Heart left ventricle (tissue), 16 donors: ENCODE data around the gene RAB6B. TPM values are rescaled to one million over a fixed set of nuclear protein-coding genes. Genes with fewer than 3 reads are reported as not detected.

ENCODE experiments used
- ATAC-seq, 4 donors: fragments of 200-7000 bp; cut with Tn5 transposase; one replicate each; pipeline ENCODE4 v1.9.1; 2020 to 2022; ENCODE audit warnings: moderate library complexity in 4 of 4, mild to moderate bottlenecking in 3 of 4, moderate number of reproducible peaks in 1 of 4
- DNase-seq, 5 donors: peaks; one replicate each; pipeline ENCODE4 v3.0.0-alpha.2; 2020
- H3K27ac ChIP-seq, 12 donors: fragments of 200-600 bp; sonication (generic) in 4 of 12; one replicate each; pipeline versions ENCODE4 v1.5.0 to v1.8.0; 2016 to 2022; ENCODE audit warnings: mild to moderate bottlenecking in 2 of 12
- H3K27me3 ChIP-seq, 9 donors: fragments of 200-600 bp; sonication (generic) in 2 of 9; one replicate each; pipeline versions ENCODE4 v1.5.1 to v1.8.0; 2016 to 2022; ENCODE audit warnings: mild to moderate bottlenecking in 3 of 9
- H3K36me3 ChIP-seq, 9 donors: fragments of 200-600 bp; sonication (generic) in 2 of 9; one replicate each; pipeline versions ENCODE4 v1.5.0 to v1.8.0; 2018 to 2022; ENCODE audit warnings: mild to moderate bottlenecking in 2 of 9
- H3K4me1 ChIP-seq, 12 donors: fragments of 200-600 bp; sonication (generic) in 4 of 12; one replicate each; pipeline versions ENCODE4 v1.5.0 to v1.8.0; 2016 to 2022; ENCODE audit warnings: mild to moderate bottlenecking in 3 of 12
- H3K4me3 ChIP-seq, 12 donors: fragments of 200-600 bp; sonication (generic) in 4 of 12; one replicate each; pipeline versions ENCODE4 v1.5.0 to v1.8.0; 2017 to 2022; ENCODE audit warnings: mild to moderate bottlenecking in 9 of 12, moderate library complexity in 4 of 12
- H3K9me3 ChIP-seq, 12 donors: fragments of 200-600 bp; sonication (generic) in 4 of 12; one replicate each; pipeline versions ENCODE4 v1.5.0 to v1.8.0; 2016 to 2022; ENCODE audit warnings: mild to moderate bottlenecking in 1 of 12
- POLR2A ChIP-seq, 2 donors: fragments of 450-650 bp; IDR thresholded peaks; one replicate each; pipeline ENCODE4 v1.6.1; 2017; ENCODE audit warnings: antibody characterized with exemption in 2 of 2, mild to moderate bottlenecking in 2 of 2, moderate library complexity in 2 of 2
- WGBS, 4 donors: extraction: QIAGEN DNeasy Blood & Tissue Kit in 2 of 4; methylation state at CpG; one replicate each; pipeline versions ENCODE4 v1.1.5 to v1.1.7; 2013 to 2018; 5-methylcytosine and 5-hydroxymethylcytosine counted together
- intact Hi-C, 10 donors: fragments of 100-400 bp; cut with DNase I; formaldehyde crosslinking; loops; one replicate each; pipeline versions ENCODE4 v1.11.1 to v1.14.2; 2022
- polyA plus RNA-seq, 2 donors: library from polyadenylated mRNA; stranded (reverse); fragments of 200-250 nt; gene quantifications; one replicate each; pipeline ENCODE4 v1.2.3, GENCODE V29; 2013
- total RNA-seq, 9 donors: library from RNA; depleted of rRNA in 2 of 9; stranded (reverse); fragments of >200 nt in 2 of 9; fragmentation: NEBNext Ultra II Directional in 3 of 9; extraction: Animal tissue kit (Norgen Biotek cat#: 25700) in 3 of 9; gene quantifications; one replicate each; pipeline versions ENCODE4 v1.1.0 to v1.2.4, GENCODE V29; 2016 to 2023
- TF ChIP-seq, protein P1 (sequence below), 12 donors: fragments of 200-600 bp; sonication (generic) in 4 of 12; IDR thresholded peaks; one replicate each; pipeline versions ENCODE4 v1.5.0 to v1.8.0; 2018 to 2022; ENCODE audit warnings: antibody characterized with exemption in 12 of 12, mild to moderate bottlenecking in 5 of 12
- donor health status: ischemic (EF 13 %, LVEDD 7.1; RV severe dilation, severe dysfunction).
- donor health status: healthy with polysubstance abuse.
- donor health status: DM: no; HTN: yes; CAD: no.
- donor health status: DM: no; HTN: no; CAD: no.
- donor health status: ischemic (EF 25% LVEDD 6.9; RV normal size, moderate dysfunction).
- donor health status: ischemic (EF 25% LVEDD 5.7; RV mildly dilated, moderate dysfunction).
- donor health status: healthy.
- donor health status: DM: yes; HTN: yes; CAD: no.
- donor health status: ischemic (EF 35%, LVEDD 5.7; RV mildly dilated, moderate dysfunction).
- donor health status: nonischemic (EF 11% LVEDD 7.7; RV severe dilation, severe dysfunction).
- donor health status: DM: yes; HTN: yes; CAD: no.
- donor health status: PGD.
- donor health status: ischemic (EF 29% LVEDD 5.4; RV normal size, mild dysfunction).
- donor health status: nonischemic (EF 23%, LVEDD 6.1; RV moderate dilation, normal function).

Gene RAB6B
- total and polyA plus RNA-seq, 11 donors: 12.4 to 57.2 (median 43.1) TPM

GRCh38 chr3:133777807-133778568 is 117.7 kb downstream of the RAB6B start:
- intact Hi-C loops: no loop called here
- no peaks in the 10 kb centered on the region for H3K4me1 ChIP-seq
- TF ChIP-seq POLR2A (IDR thresholded peaks at IDR 0.05): no peak
- TF ChIP-seq, protein P1, sequence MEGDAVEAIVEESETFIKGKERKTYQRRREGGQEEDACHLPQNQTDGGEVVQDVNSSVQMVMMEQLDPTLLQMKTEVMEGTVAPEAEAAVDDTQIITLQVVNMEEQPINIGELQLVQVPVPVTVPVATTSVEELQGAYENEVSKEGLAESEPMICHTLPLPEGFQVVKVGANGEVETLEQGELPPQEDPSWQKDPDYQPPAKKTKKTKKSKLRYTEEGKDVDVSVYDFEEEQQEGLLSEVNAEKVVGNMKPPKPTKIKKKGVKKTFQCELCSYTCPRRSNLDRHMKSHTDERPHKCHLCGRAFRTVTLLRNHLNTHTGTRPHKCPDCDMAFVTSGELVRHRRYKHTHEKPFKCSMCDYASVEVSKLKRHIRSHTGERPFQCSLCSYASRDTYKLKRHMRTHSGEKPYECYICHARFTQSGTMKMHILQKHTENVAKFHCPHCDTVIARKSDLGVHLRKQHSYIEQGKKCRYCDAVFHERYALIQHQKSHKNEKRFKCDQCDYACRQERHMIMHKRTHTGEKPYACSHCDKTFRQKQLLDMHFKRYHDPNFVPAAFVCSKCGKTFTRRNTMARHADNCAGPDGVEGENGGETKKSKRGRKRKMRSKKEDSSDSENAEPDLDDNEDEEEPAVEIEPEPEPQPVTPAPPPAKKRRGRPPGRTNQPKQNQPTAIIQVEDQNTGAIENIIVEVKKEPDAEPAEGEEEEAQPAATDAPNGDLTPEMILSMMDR (IDR thresholded peaks at IDR 0.05): no peak
- H3K27me3 ChIP-seq: peaks cover 0 to 13% (median 0%) of the 10 kb centered on the region in 9 donors
- H3K27ac ChIP-seq: no peak overlapping the region
- no peak for DNase-seq
- ATAC-seq: no peak
- WGBS, 4 donors: 75 to 84% (median 80%) methylated on average over 8 of the region's 8 CpGs
- H3K9me3 ChIP-seq: no peaks in the 10 kb centered on the region
- H3K36me3 ChIP-seq: no peaks in the 10 kb centered on the region
- H3K4me3 ChIP-seq: no peak overlapping the region

DNA sequence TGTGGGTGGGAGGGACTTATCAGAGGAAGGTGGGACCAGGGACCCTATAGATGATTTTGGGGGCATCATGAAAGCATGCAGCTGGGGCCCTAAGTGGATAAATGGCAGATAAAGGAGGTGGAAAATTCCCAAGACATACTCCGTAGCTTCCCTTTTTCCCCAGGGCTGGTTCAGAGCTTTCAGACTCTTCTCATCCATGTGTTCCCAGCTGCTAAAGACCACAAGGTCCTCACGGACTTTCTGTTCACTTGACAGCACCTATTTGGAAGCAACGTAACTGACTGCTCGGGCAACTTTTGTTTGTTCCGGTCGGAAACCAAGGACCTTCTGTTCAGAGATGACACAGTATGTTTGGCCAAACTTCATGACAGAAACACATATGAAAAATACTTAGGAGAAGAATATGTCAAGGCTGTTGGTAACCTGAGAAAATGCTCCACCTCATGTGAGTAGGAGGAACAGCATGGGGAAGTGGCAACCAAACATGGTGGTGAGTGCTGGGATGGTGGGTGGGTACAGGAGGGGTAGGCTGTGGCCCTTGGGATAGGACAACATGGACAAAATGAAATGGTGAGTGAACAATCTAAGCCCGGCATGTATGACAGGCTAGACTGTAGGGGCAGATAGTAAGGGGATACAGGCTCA is 118.8 kb downstream of the RAB6B start:
- Histone ChIP-seq H3K36me3 (no peaks in the 10 kb centered on the region), H3K4me1 (no peaks in the 10 kb centered on the region), H3K9me3 (no peaks in the 10 kb centered on the region), H3K27me3 (peaks cover 0 to 7% (median 0%) of the 10 kb centered on the region in 9 donors), H3K27ac (no peak overlapping the region), H3K4me3 (no peak overlapping the region)
- TF ChIP-seq POLR2A (IDR thresholded peaks at IDR 0.05): no peak
- TF ChIP-seq, protein P1 (IDR thresholded peaks at IDR 0.05): no peak
- 93 to 96% (median 95%) methylated on average over 7 of the region's 7 CpGs for WGBS, 4 donors
- ATAC-seq (no peak), DNase-seq (no peak)
- intact Hi-C loops: no loop called here

- H3K27me3 ChIP-seq: peaks cover 0 to 6% (median 0%) of the 10 kb centered on the region in 9 donors
- no peak for ATAC-seq
- no peak overlapping the region for H3K4me3 ChIP-seq
- DNase-seq: no peak
- H3K4me1 ChIP-seq: no peaks in the 10 kb centered on the region
- no peak overlapping the region for H3K27ac ChIP-seq
- no peaks in the 10 kb centered on the region for H3K36me3 ChIP-seq
- TF ChIP-seq POLR2A (IDR thresholded peaks at IDR 0.05): no peak
- TF ChIP-seq, protein P1 (IDR thresholded peaks at IDR 0.05): no peak
- intact Hi-C loops: no loop called here
- H3K9me3 ChIP-seq: no peaks in the 10 kb centered on the region
- 94 to 97% (median 95%) methylated on average over 5 of the region's 5 CpGs for WGBS, 4 donors
Observed at GRCh38 chr3:133775835-133776234, 119.8 kb downstream of the RAB6B start.

- Histone ChIP-seq H3K4me3 (no peak overlapping the region), H3K27ac (no peak overlapping the region), H3K36me3 (no peaks in the 10 kb centered on the region), H3K27me3 (peaks cover 0 to 6% (median 0%) of the 10 kb centered on the region in 9 donors), H3K9me3 (no peaks in the 10 kb centered on the region), H3K4me1 (no peaks in the 10 kb centered on the region)
- no peak for ATAC-seq
- TF ChIP-seq, protein P1 (IDR thresholded peaks at IDR 0.05): no peak
- TF ChIP-seq POLR2A (IDR thresholded peaks at IDR 0.05): no peak
- intact Hi-C loops: no loop called here
- DNase-seq: no peak
- WGBS, 4 donors: 94 to 97% (median 94%) methylated on average over 9 of the region's 9 CpGs
Observed at GRCh38 chr3:133775309-133775708, 120.4 kb downstream of the RAB6B start.
